ENCODE results near the gene RAMP3. TPM values are rescaled to one million over a fixed set of nuclear protein-coding genes. Genes with fewer than 3 reads are reported as not detected.

Gene RAMP3
- total and polyA plus RNA-seq, 4 donors: 8.9 to 12.4 (median 10.3) TPM

DNA sequence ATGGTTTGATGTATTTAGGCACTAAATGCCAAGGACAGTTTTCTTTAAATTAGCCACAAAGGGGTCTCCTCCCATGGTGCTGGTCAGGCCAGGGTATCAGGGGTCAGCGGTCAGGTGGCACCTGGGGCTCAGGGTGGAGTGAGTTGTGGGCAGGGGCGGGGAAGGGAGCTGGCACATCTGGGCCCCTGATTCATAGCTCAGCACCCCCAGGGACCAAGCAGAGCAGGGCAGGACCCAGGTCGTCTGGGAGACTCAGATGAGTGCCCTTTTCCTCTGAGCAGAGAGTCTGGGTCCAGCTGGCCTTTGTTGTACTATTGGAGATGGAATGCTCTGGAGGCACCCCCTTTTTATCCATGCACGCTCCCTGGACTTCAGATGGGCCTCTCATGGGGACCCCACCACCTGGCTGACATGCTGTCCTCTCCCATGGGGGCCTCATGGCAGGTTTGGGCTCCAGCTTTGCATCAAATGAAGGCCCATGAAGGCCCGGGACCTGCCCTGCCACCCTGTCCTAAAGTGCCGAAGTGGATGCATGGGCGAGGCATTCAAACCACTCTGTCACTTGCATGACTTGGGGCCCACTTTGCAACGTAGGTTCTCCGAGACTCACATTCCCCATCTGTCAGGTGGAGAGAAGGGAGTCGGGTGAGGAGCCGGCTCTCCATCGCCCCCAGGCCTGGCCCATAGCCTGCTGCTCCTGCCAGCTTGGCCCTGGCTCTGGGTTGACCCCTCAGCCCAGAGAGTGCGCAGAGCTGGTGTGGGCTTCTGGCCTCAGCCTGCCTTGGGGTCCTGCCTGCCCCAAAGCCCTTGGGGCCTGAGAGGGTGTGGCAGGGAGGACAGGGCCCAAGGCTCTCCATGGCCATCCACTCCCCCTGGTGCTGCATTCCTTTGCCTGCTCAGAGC is 66.4 kb downstream of the RAMP3 start:
- H3K4me1 ChIP-seq (ENCODE audit: control insufficient read depth, insufficient read depth, low read length): peaks cover 38% of the 10 kb centered on the region
- 94% methylated on average over 11 of the region's 13 CpGs for WGBS (ENCODE audit: insufficient coverage)
- H3K9me3 ChIP-seq (ENCODE audit: control insufficient read depth, insufficient read depth, low read length): no peaks in the 10 kb centered on the region
- no peak for DNase-seq (ENCODE audit: low read depth in 4 of 6, low spot score in 6 of 6)
- no peak overlapping the region for H3K27ac ChIP-seq (ENCODE audit: low read depth, low read length)
- H3K4me3 ChIP-seq (ENCODE audit: low read depth, low read length): no peak overlapping the region
- no peaks in the 10 kb centered on the region for H3K27me3 ChIP-seq (ENCODE audit: control insufficient read depth, insufficient read depth, low read length)
- no peaks in the 10 kb centered on the region for H3K36me3 ChIP-seq (ENCODE audit: control insufficient read depth, insufficient read depth, low read length)

DNA sequence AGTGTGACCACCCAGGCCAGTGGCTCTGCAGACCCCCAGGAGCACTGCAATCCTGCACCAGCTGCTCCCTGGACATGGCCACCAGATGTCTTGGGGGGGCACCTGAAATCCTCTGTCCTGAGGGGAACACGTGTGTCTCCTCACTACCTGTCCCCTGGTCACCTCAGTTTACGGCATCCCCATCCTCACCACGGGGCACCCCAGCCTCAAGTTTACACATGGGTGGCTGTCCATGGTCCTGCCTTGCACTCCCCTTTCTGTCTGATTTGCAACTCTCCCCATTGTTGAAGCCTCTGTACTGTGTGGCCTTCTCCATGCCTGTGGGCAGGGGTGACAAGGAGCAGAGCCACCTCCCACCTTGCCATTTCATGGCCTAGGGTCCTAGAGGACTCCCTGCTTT is 67.2 kb downstream of the RAMP3 start:
- H3K27ac ChIP-seq (ENCODE audit: low read depth, low read length): no peak overlapping the region
- peaks cover 32% of the 10 kb centered on the region for H3K4me1 ChIP-seq (ENCODE audit: control insufficient read depth, insufficient read depth, low read length)
- no peaks in the 10 kb centered on the region for H3K36me3 ChIP-seq (ENCODE audit: control insufficient read depth, insufficient read depth, low read length)
- H3K4me3 ChIP-seq (ENCODE audit: low read depth, low read length): no peak overlapping the region
- H3K27me3 ChIP-seq (ENCODE audit: control insufficient read depth, insufficient read depth, low read length): no peaks in the 10 kb centered on the region
- no peak for DNase-seq (ENCODE audit: low read depth in 4 of 6, low spot score in 6 of 6)
- no peaks in the 10 kb centered on the region for H3K9me3 ChIP-seq (ENCODE audit: control insufficient read depth, insufficient read depth, low read length)
- 35% methylated on average over 3 of the region's 3 CpGs for WGBS (ENCODE audit: insufficient coverage)

DNA sequence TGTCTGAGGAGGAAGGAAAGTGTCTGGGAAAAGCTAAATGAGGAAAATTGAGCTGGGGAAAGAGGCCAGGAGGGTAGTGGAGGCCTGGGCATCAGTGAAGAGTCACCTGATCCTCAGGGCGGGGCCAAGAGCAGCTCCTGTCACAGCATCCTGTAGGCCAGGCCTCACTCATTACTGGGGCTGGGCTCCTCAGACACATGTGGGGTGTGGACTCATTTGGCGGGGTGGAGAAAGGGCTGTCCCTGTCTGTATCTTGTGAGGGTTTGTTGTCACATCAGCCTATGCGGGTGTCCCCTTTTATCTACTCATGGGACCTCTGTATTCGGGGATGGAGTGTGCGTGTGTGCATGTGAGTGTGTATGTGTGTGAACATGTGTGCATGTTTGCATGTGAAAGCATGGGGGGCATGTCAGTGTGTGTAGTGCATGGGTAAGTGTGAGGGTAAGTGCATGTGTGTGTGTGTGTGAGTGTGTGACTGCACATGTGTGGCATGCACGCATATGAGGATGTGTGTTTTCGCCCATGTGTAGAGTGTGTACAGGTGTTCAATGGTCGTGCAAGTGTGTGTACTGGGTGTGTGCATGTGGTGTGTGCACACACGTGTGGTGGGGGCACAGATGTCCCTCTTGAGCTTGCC is 67.8 kb downstream of the RAMP3 start:
- no peak overlapping the region for H3K27ac ChIP-seq (ENCODE audit: low read depth, low read length)
- no peaks in the 10 kb centered on the region for H3K36me3 ChIP-seq (ENCODE audit: control insufficient read depth, insufficient read depth, low read length)
- no peak for DNase-seq (ENCODE audit: low read depth in 4 of 6, low spot score in 6 of 6)
- H3K4me3 ChIP-seq (ENCODE audit: low read depth, low read length): no peak overlapping the region
- H3K9me3 ChIP-seq (ENCODE audit: control insufficient read depth, insufficient read depth, low read length): no peaks in the 10 kb centered on the region
- H3K27me3 ChIP-seq (ENCODE audit: control insufficient read depth, insufficient read depth, low read length): no peaks in the 10 kb centered on the region
- peaks cover 26% of the 10 kb centered on the region for H3K4me1 ChIP-seq (ENCODE audit: control insufficient read depth, insufficient read depth, low read length)
- WGBS (ENCODE audit: insufficient coverage): 83% methylated on average over 9 of the region's 9 CpGs

- H3K27ac ChIP-seq (ENCODE audit: low read depth, low read length): no peak overlapping the region
- DNase-seq (ENCODE audit: low read depth in 4 of 6, low spot score in 6 of 6): no peak
- H3K9me3 ChIP-seq (ENCODE audit: control insufficient read depth, insufficient read depth, low read length): no peaks in the 10 kb centered on the region
- H3K4me3 ChIP-seq (ENCODE audit: low read depth, low read length): no peak overlapping the region
- 51% methylated on average over 2 of the region's 2 CpGs for WGBS (ENCODE audit: insufficient coverage)
- H3K4me1 ChIP-seq (ENCODE audit: control insufficient read depth, insufficient read depth, low read length): peaks cover 26% of the 10 kb centered on the region
- no peaks in the 10 kb centered on the region for H3K27me3 ChIP-seq (ENCODE audit: control insufficient read depth, insufficient read depth, low read length)
- no peaks in the 10 kb centered on the region for H3K36me3 ChIP-seq (ENCODE audit: control insufficient read depth, insufficient read depth, low read length)
Measured at GRCh38 chr7:45225948-45226335, 68.4 kb downstream of the RAMP3 start.

DNA sequence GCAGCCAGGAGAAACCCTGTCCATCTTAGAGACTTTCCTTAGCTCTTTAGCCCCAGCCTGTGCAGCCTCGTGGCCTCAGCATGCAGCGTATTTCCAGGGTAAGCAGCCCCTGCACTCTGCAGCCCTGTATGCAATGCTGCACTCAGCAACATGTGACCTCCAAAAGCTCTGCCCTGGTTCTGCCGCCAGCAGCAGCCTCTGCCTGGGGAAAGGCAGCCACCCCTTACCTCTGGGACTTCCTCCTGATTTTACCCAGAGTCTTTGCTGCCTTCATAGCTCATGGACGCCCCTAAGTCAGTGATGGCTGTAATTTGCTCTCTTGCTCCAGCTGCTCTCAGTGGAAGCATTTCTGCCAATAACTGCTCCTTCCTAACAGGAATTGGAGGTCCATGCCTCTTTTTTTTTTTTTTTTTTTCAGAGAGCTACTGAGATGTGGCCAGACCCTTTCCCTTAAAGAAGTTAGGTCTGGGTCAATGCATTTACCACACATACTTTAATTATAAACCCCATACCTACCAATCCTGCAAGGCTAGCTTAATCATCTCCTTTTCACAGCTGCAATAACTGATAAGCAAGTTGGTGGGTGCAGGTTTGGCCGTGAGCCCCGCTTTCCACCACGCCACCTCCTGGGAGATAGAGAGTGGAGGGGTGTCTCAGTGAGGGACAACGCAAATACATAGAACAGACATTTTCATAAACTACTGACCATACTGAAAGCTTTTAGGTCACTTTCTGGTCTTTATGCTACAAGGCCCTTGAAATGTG is 71.7 kb downstream of the RAMP3 start:
- WGBS (ENCODE audit: insufficient coverage): 44% methylated on average over 3 of the region's 8 CpGs
- Histone ChIP-seq H3K36me3 (ENCODE audit: control insufficient read depth, insufficient read depth, low read length) (no peaks in the 10 kb centered on the region), H3K4me1 (ENCODE audit: control insufficient read depth, insufficient read depth, low read length) (peaks cover 15% of the 10 kb centered on the region), H3K4me3 (ENCODE audit: low read depth, low read length) (no peak overlapping the region), H3K27me3 (ENCODE audit: control insufficient read depth, insufficient read depth, low read length) (no peaks in the 10 kb centered on the region), H3K27ac (ENCODE audit: low read depth, low read length) (no peak overlapping the region), H3K9me3 (ENCODE audit: control insufficient read depth, insufficient read depth, low read length) (no peaks in the 10 kb centered on the region)
- peak in 1 of 6 donors; percentile 60 for DNase-seq (ENCODE audit: low read depth in 4 of 6, low spot score in 6 of 6)

DNA sequence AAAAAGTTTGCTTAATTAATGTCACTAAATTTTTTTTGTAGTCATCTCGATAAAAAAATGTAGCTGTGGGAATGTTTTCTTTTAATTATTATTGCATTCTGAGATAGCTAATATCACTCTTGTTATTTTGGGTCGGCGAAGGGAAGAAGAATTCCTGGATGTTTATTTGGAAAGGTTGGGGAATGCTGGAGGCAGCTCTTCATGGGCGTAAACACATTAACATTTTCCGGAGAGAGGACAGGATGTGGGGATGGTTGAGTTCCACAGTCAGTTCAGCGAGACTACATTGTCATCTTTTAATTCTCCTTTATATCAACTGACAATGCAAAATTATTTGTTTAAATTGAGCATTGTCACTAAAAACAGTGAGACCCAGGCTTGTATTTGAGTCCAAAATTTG is 72.5 kb downstream of the RAMP3 start:
- Histone ChIP-seq H3K9me3 (ENCODE audit: control insufficient read depth, insufficient read depth, low read length) (no peaks in the 10 kb centered on the region), H3K36me3 (ENCODE audit: control insufficient read depth, insufficient read depth, low read length) (no peaks in the 10 kb centered on the region), H3K27me3 (ENCODE audit: control insufficient read depth, insufficient read depth, low read length) (no peaks in the 10 kb centered on the region), H3K4me1 (ENCODE audit: control insufficient read depth, insufficient read depth, low read length) (peaks cover 15% of the 10 kb centered on the region), H3K4me3 (ENCODE audit: low read depth, low read length) (no peak overlapping the region), H3K27ac (ENCODE audit: low read depth, low read length) (no peak overlapping the region)
- no CpG with 5 or more reads among the region's 6 CpGs for WGBS (ENCODE audit: insufficient coverage)
- no peak for DNase-seq (ENCODE audit: low read depth in 4 of 6, low spot score in 6 of 6)

DNA sequence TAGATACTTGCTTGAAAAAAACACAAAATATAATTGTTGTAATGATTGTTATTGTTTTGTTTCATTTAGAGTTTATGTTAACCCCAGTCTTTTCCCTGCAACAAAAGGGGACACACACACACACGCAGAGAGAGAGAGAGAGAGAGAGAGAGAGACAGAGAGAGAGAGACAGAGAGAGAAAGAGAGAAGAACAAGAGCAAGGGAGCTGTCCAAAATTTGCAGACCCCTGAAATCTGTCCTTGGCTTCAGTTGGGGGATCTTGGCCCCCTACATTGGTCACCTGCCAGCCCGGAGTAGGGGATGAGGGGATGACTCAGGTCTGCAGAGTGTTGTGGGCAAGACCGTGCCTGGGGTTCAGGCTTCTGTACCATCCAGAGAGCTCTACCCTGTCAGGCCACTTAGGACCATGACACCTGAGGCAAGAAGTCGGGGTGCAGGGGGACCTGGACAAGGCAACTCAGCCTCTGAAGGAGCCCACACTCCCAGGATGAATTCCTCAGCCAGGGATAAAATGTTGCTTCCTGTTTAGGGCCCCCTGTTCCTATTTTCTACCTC is 73.1 kb downstream of the RAMP3 start:
- 88% methylated on average over 2 of the region's 4 CpGs for WGBS (ENCODE audit: insufficient coverage)
- H3K9me3 ChIP-seq (ENCODE audit: control insufficient read depth, insufficient read depth, low read length): no peaks in the 10 kb centered on the region
- H3K36me3 ChIP-seq (ENCODE audit: control insufficient read depth, insufficient read depth, low read length): no peaks in the 10 kb centered on the region
- H3K27me3 ChIP-seq (ENCODE audit: control insufficient read depth, insufficient read depth, low read length): no peaks in the 10 kb centered on the region
- peaks cover 15% of the 10 kb centered on the region for H3K4me1 ChIP-seq (ENCODE audit: control insufficient read depth, insufficient read depth, low read length)
- H3K4me3 ChIP-seq (ENCODE audit: low read depth, low read length): no peak overlapping the region
- H3K27ac ChIP-seq (ENCODE audit: low read depth, low read length): no peak overlapping the region
- no peak for DNase-seq (ENCODE audit: low read depth in 4 of 6, low spot score in 6 of 6)

GRCh38 chr7:45233249-45233775 is 75.7 kb downstream of the RAMP3 start:
- Histone ChIP-seq H3K27me3 (ENCODE audit: control insufficient read depth, insufficient read depth, low read length) (no peaks in the 10 kb centered on the region), H3K9me3 (ENCODE audit: control insufficient read depth, insufficient read depth, low read length) (no peaks in the 10 kb centered on the region), H3K27ac (ENCODE audit: low read depth, low read length) (no peak overlapping the region), H3K36me3 (ENCODE audit: control insufficient read depth, insufficient read depth, low read length) (no peaks in the 10 kb centered on the region), H3K4me1 (ENCODE audit: control insufficient read depth, insufficient read depth, low read length) (peaks cover 10% of the 10 kb centered on the region), H3K4me3 (ENCODE audit: low read depth, low read length) (no peak overlapping the region)
- no peak for DNase-seq (ENCODE audit: low read depth in 4 of 6, low spot score in 6 of 6)
- no CpG with 5 or more reads among the region's 1 CpG for WGBS (ENCODE audit: insufficient coverage)
